Uterus (tissue), 2 donors: ENCODE measurements around the gene TMEM59.

Source experiments
- POLR2A ChIP-seq, 2 donors: fragments of 450-650 bp; IDR thresholded peaks; one replicate each; pipeline ENCODE4 v1.6.1; 2016; ENCODE audit warnings: antibody characterized with exemption in 2 of 2, mild to moderate bottlenecking in 1 of 2, moderate library complexity in 1 of 2
- TF ChIP-seq, protein P1 (sequence below), 4 experiments: fragments of 200-600 bp in 2 of 4; fragments of 450-650 bp in 2 of 4; sonication (generic) in 2 of 4; IDR thresholded peaks; one replicate each; pipeline ENCODE4 v1.5.1; 2016 to 2019; ENCODE audit warnings: antibody characterized with exemption in 4 of 4, mild to moderate bottlenecking in 2 of 4, moderate library complexity in 1 of 4

DNA sequence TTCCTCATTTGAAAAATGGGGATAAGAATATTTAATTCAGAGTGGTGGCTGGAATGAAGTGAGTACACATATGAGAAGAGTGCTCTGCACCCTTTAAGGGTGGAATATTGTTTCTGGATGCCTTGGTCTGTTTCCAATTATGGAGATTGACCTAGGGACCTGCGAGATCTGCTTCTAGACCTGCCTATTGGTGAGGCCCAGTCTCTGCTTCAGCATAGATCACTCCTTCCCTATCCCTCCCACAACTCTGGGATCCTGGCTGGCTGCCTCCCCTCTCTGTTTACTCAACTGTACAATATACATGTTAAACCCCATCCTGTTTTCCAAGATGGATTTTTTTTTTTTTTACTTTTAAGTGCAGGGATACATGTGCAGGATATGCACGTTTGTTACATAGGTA lies 28.6 kb downstream of the TMEM59 start:
- TF ChIP-seq, protein P1, sequence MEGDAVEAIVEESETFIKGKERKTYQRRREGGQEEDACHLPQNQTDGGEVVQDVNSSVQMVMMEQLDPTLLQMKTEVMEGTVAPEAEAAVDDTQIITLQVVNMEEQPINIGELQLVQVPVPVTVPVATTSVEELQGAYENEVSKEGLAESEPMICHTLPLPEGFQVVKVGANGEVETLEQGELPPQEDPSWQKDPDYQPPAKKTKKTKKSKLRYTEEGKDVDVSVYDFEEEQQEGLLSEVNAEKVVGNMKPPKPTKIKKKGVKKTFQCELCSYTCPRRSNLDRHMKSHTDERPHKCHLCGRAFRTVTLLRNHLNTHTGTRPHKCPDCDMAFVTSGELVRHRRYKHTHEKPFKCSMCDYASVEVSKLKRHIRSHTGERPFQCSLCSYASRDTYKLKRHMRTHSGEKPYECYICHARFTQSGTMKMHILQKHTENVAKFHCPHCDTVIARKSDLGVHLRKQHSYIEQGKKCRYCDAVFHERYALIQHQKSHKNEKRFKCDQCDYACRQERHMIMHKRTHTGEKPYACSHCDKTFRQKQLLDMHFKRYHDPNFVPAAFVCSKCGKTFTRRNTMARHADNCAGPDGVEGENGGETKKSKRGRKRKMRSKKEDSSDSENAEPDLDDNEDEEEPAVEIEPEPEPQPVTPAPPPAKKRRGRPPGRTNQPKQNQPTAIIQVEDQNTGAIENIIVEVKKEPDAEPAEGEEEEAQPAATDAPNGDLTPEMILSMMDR (IDR thresholded peaks at IDR 0.05): no peak
- TF ChIP-seq POLR2A (IDR thresholded peaks at IDR 0.05): no peak
